ENCODE results near the gene ULBP1.
"Not testable (repeated sequence)": the region's sequence is repeated elsewhere in the genome, so short reads cannot be mapped to it uniquely, and the experiment has no call there.

The ULBP1 gene

GRCh38 chr6:149953934-149954327, 9.8 kb upstream of the ULBP1 start:
- not testable (repeated sequence) for DNase-seq

- not testable (repeated sequence) for DNase-seq
Observed at GRCh38 chr6:149954328-149954983, 9.3 kb upstream of the ULBP1 start.

GRCh38 chr6:149954984-149955653, 8.6 kb upstream of the ULBP1 start:
- DNase-seq: not testable (repeated sequence)

- DNase-seq: not testable (repeated sequence)
Observed at GRCh38 chr6:149955654-149956317, 8.0 kb upstream of the ULBP1 start.

GRCh38 chr6:149958124-149958523, 5.6 kb upstream of the ULBP1 start:
- not testable (repeated sequence) for DNase-seq

GRCh38 chr6:149959806-149960205, 3.9 kb upstream of the ULBP1 start:
- DNase-seq: not testable (repeated sequence)

- no peak for DNase-seq
Observed at GRCh38 chr6:149960488-149960887, 3.3 kb upstream of the ULBP1 start.

GRCh38 chr6:149961728-149962425, 1.9 kb upstream of the ULBP1 start:
- no peak for DNase-seq

GRCh38 chr6:149962461-149963211, 1.1 kb upstream of the ULBP1 start:
- DNase-seq: no peak

GRCh38 chr6:149963212-149963461, 606 bp upstream of the ULBP1 start:
- no peak for DNase-seq

GRCh38 chr6:149964308-149965193, 808 bp downstream of the ULBP1 start:
- DNase-seq: no peak

GRCh38 chr6:149965194-149966020, 1.7 kb downstream of the ULBP1 start:
- no peak for DNase-seq

GRCh38 chr6:149966319-149966718, 2.6 kb downstream of the ULBP1 start:
- not testable (repeated sequence) for DNase-seq

GRCh38 chr6:149967591-149967990, 3.8 kb downstream of the ULBP1 start:
- no peak for DNase-seq

GRCh38 chr6:149967999-149968398, 4.3 kb downstream of the ULBP1 start:
- not testable (repeated sequence) for DNase-seq

GRCh38 chr6:149968909-149969308, 5.2 kb downstream of the ULBP1 start:
- DNase-seq: not testable (repeated sequence)

- DNase-seq: no peak
Observed at GRCh38 chr6:149969635-149970034, 5.9 kb downstream of the ULBP1 start.

- not testable (repeated sequence) for DNase-seq
Observed at GRCh38 chr6:149974394-149974793, 10.7 kb downstream of the ULBP1 start.

GRCh38 chr6:149974825-149975224, 11.1 kb downstream of the ULBP1 start:
- no peak for DNase-seq

GRCh38 chr6:149975400-149975799, 11.7 kb downstream of the ULBP1 start:
- no peak for DNase-seq

GRCh38 chr6:149977221-149977620, 13.5 kb downstream of the ULBP1 start:
- DNase-seq: no peak

Data from NCI-H524 treated with DMSO at 0.1 percent for 48 hours (cell line).